HG03064 (cell line): ENCODE results near the gene VPS50.
"Not testable (repeated sequence)": the region's sequence is repeated elsewhere in the genome, so short reads cannot be mapped to it uniquely, and the experiment has no call there.

Experiments
- ATAC-seq: cut with Tn5 transposase; IDR thresholded peaks from one replicate; pipeline ENCODE4 v1.9.1; 2021; ENCODE audit warnings: low read depth; ENCODE audit not compliant: unreplicated experiment

The VPS50 gene

GRCh38 chr7:93238748-93239147 lies 6.6 kb downstream of the VPS50 start:
- no peak for ATAC-seq

DNA sequence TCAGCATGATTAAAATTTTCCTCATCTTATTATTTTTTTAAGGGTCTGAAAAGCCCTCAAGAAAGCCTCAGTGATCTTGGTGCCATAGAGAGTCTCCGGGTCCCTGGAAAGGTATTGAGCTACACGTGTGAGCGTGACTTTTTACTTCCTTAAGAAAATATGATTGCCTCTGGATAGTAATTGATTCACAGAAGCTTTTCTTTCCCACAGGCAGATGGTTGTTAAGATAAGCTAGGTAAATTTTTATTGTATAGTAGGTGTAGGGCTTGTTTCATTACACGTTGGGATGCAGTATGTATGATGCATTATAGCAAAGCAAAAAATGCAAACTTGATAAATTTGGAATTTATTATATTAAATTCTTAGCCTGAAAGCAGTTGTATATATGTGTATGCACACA lies 7.7 kb downstream of the VPS50 start:
- no peak for ATAC-seq

DNA sequence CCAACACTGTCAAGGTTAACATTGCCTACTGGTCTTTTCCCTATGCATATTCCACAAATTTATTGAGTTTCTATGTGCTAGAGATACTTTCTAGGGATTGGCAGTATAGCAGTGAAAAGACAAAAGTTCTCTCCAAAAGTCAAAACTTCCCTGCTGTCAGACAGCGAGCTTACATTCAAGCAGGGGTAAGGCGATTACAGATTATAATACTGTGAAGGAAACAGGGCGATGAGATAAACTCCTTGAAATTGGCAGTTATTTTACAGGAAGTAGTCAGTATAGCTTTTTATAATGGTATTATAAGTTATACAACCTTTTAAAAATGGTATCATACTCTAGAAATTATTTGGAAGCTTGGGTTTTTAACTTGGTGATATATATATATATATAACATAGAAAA lies 9.9 kb downstream of the VPS50 start:
- ATAC-seq = no peak

DNA sequence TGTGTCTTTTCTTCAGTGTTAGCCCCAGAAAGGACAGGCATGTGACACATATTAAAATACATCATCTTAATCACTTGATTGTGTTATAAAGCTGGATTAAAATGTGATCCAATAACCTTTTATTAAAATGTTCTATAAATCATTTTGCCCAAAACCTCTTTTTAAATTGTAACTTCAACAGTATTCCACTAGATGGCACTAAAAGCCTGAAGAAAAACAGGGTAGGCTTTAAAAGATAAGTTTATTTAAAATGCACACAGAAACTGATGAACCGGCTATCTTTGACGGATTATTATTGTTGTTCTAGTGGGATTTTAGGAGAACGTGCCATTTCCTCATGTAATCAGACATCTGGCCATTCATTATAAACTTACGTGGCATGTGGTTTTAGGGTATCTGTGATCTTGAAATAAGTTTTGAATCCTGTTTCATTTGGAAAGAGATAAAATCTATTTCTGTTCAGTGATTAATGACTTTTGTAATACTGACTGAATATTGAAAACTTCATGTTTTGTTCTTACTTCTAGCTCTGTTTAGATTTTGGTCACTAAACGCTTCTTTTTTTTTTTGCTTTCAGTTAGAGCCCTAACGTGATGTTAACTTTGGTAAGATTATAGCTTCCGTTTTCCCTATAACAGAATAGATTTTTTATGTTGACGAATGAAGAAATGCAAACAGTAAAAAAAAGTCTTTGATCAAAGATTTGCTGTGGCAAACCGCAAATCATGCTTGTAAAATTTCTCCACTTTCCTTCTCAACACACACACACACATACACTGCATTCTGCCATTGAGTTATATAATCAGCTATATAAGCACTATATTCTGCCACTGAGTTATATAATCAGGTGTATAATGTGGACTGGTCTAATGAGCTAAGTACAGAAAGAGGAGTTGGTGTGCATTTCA lies 13.6 kb downstream of the VPS50 start:
- no peak for ATAC-seq

DNA sequence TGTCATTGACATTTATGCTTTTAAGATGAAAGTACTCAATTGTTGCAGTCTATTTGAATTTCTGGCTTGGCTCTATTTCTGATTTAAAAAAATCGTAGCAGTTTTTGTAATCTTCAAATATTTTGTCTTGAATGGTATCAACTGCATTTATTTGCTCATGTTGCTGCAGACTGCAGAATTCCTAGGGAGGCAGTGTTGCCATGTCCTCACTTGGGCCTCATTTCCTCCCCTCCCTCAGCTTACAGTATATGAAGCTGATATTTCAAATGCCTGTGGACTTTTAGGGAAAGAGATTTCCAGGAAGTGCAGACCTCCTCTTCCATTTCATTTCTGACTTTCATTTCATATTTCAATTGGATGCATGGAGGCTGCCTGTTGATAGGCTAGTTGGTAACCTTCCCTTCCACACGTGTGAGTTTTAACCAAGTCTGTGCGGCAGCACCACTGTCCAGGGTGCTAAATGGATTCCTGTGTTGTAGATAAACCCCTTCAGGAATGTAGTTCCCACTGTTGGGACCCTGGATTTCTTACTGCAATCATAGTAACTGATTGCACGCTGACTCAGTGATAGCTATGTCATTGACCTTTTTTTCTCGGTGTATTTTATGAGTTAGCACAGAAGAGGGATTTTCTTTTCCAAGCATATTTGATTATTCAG lies 17.5 kb downstream of the VPS50 start:
- no peak for ATAC-seq

GRCh38 chr7:93258661-93259060 lies 26.5 kb downstream of the VPS50 start:
- ATAC-seq = no peak

GRCh38 chr7:93262535-93262934 lies 30.4 kb downstream of the VPS50 start:
- no peak for ATAC-seq

- no peak for ATAC-seq
Observed at GRCh38 chr7:93265220-93265619, 33.1 kb downstream of the VPS50 start.

DNA sequence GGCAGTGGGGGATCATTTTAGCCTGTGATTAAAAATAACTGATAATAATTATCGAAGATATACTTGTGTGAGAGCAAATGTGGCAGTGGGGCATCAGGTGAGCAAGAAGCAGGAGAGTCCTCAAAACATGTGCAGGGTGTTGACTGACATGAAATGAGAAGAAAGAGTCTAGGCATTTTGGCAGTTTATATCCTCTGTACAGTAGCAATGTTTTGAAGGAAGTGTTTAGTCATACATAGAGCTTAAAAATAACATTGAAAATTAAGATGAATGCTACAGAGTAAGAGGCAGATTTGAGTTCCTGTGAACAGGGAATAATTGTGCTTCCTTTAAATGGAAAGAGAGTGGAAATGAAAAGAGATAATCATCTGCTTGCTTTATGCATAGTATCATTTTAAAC lies 47.4 kb downstream of the VPS50 start:
- ATAC-seq = no peak

DNA sequence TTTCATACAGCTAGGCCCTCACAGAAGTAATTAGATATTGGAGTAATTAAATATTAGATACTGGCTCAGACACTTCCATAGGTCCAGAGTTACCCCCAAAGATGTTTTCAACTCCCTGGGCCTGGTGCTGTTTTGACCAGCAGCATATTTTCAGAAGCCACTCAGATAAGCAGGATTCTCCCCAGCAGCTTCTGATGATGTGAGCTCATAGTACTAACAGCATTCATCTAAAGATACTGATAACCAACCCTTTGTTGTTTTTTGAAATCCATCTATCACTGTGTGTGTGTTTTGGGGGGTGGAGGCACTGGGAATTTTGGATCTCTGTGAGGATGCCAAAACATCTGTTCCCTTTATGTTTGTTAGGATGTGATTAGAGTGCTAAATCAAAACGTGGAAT lies 52.7 kb downstream of the VPS50 start:
- ATAC-seq = no peak

DNA sequence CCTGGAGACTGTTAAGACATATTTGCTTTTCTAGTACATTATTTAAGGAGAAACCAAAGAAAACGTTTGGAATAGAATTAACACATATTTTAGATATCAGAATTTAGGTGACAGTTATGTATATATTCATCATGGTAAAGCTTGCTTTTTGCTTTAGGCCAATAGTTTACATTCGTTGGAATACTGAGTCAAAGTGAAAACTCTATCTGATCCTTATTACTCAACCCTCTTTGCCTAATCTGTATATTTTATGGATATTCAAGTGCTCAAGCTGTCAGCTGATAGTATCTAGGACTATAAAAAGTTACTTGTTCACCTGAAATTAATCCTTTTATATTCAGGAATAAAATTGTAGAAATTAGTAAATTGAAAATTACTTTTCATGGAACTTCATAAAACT lies 61.1 kb downstream of the VPS50 start:
- no peak for ATAC-seq

DNA sequence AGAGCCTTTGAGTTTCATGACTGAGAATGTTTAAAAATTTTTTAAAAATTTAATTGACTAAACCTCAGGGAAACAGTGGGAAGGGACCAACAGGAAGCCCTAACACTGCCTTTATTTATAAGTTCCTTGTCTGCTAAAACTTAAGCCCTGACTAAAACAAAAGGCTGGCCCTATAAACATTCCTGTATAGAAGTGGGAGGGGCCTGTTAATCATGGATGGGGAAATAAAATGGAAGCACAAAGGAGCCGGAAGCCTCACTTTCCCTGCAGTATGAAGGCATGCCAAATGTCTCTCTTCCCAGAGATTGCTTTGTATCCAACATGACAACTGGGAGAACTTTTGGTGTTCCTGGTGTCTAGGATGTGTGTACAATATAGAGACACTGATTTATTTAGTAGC lies 66.0 kb downstream of the VPS50 start:
- ATAC-seq = no peak

DNA sequence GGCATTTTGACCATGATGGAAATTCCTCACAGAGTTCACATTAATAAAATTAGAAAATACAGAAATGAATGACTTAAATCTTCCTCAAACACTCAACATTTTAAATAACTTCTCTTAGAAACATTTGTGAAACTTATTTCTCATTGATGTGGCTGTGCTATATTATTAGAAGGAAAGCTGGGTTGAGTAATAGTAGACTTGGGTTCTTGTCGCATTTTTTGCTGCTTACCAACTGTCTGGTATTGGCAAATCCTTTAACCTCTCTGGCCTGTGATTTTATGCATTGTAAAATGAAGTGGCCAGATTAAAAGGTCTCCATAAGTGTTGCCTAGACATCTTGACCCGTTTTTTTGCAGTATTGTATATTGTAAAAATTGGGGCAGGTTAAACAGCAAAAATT lies 66.5 kb downstream of the VPS50 start:
- no peak for ATAC-seq

GRCh38 chr7:93301736-93302135 lies 69.6 kb downstream of the VPS50 start:
- no peak for ATAC-seq

GRCh38 chr7:93307131-93307660 lies 75.0 kb downstream of the VPS50 start:
- ATAC-seq = no peak

GRCh38 chr7:93307943-93308342 lies 75.8 kb downstream of the VPS50 start:
- ATAC-seq = no peak

DNA sequence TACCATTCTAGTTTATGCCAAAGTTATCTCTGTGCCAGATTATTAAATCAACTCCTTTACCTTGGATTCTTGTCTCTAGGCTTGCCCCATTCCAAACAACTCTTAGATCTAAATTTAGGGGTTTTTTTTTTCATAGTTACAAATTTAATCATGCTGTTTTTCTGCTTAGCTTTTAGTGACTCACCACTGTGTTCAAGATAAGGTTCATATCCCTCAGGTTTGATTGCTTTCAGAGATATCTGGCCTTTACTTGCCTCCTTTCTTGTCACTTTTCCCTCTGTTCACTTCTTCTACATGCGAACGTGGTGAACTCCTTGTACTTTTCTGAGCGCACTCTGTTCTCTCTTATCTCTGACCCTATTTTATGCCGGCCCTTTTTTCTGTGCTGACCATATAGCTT lies 78.2 kb downstream of the VPS50 start:
- no peak for ATAC-seq

DNA sequence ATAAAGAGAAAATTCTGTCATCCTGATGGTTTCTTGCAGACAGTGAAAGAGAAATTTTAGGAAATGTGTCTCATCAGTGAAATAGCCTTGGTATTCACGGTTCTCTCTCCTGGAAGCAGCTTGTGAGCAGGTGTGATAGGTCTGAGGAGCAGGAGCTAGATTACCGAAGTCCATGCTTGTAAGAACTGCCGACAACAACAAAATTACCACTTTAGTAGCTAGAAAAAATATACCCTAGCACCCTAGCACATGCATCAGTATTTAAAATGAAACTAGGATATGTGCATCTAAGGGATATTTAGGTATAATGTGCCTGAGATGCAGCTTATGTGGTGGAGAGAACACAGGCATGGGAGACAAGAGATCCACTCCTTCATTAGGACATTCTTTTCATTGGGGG lies 82.3 kb downstream of the VPS50 start:
- ATAC-seq = no peak

DNA sequence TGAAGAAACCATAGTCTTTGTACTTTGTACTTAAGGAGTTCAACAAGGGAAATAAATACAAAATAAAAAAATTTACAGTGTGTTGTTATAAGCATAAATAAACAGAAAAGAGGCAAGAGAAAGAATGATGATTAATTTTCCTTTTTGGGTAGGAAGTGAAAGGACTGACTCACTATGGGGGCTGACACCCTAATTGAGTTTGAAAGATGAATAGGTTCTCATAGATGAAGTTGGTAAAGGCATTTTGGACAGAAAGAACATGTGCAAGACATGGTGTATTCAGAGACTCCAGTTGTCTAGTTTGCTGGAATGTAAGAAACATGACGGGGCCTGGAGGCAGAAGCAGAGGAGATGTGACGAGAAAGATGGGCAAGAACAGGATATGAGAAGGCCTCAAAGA lies 83.7 kb downstream of the VPS50 start:
- ATAC-seq = no peak

DNA sequence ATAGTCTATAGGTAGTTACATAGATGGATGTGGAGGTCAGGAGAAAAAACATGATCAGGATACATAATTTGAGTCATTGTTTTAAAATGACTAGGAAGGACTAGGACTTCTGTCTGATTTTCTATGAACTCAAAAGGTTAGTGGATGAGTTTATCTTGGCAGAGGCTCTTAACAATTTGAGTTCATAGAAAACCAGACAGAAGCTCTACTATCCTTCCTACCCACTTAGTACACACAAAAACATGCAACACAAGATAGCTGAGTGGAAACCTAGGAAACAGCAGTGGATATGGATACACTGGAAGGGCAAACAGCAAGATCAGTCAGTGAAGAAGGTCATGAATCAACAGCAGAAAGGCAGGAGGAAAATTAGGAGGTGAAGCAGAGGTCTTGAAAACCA lies 84.6 kb downstream of the VPS50 start:
- ATAC-seq = no peak

DNA sequence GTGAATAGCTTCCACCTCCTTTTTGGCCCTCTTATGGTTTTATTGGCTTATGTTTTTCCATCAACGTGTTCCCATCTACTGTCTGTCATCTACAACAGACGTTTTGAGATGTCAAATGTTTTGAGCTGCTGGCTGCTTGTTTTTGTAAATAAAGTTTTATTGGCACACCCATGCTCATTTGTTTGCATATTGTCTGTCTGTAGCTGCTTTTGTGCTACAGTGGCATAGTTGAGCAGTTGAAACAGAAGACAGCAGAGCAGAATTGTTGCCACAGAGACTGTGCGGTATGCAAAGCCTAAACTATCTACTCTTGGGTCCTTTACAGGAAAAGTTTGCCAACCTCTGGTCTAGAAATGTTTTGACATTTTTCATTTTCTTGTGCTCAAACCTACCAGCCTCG lies 88.7 kb downstream of the VPS50 start:
- ATAC-seq = no peak

DNA sequence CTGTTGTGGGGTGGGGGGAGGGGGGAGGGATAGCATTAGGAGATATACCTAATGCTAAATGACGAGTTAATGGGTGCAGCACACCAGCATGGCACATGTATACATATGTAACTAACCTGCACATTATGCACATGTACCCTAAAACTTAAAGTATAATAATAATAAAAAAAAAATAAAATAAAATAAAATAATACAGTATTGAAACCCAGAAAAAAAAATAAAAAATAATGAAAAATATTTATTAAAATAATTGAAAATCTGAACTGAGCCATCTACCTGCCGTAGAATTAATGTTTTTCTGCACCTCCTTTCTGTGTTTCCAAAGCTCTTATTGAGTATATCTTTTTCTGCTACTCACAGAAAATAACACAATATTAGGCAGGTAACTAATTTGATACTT lies 94.1 kb downstream of the VPS50 start:
- not testable (repeated sequence) for ATAC-seq
